Neural crest cell (in vitro differentiated cells): ENCODE data around the gene ZBTB18. TPM values are rescaled to one million over a fixed set of nuclear protein-coding genes. Genes with fewer than 3 reads are reported as not detected.
A peak's percentile ranks its signal among the peaks of the same experiment; 100 is the strongest.

Experiments used
- DNase-seq: peaks from one replicate; pipeline ENCODE4 v3.0.0; 2021; ENCODE audit warnings: low read depth, mixed read lengths, low spot score
- H3K27ac Mint-ChIP-seq: one replicate; pipeline ENCODE4 v1.8.0; 2021; ENCODE audit warnings: mild to moderate bottlenecking, mixed read lengths; ENCODE audit not compliant: unreplicated experiment
- H3K27me3 Mint-ChIP-seq: 2 replicates; pipeline ENCODE4 v1.8.0; 2021; ENCODE audit warnings: low read depth, mild to moderate bottlenecking, mixed read lengths
- H3K36me3 Mint-ChIP-seq: 2 replicates; pipeline ENCODE4 v1.8.0; 2021; ENCODE audit warnings: low read depth, mild to moderate bottlenecking, mixed read lengths
- H3K4me1 Mint-ChIP-seq: 2 replicates; pipeline ENCODE4 v1.8.0; 2021; ENCODE audit warnings: mixed read lengths
- H3K4me3 Mint-ChIP-seq: one replicate; pipeline ENCODE4 v1.8.0; 2021; ENCODE audit warnings: mild to moderate bottlenecking, mixed read lengths
- H3K9me3 Mint-ChIP-seq: 2 replicates; pipeline ENCODE4 v1.8.0; 2021; ENCODE audit warnings: mixed read lengths
- total RNA-seq: library from RNA; stranded (reverse); gene quantifications from 2 replicates; pipeline ENCODE4 v1.2.1, GENCODE V29; 2021
- TF ChIP-seq, protein P1 (sequence below): fragments of 200-600 bp; sonication (generic); conservative IDR thresholded peaks from 2 replicates; pipeline ENCODE4 v1.5.0; 2021; ENCODE audit warnings: antibody characterized with exemption, mild to moderate bottlenecking

ZBTB18 gene
- total RNA-seq, 1 donor from 2014 or later = 29.3 TPM

DNA sequence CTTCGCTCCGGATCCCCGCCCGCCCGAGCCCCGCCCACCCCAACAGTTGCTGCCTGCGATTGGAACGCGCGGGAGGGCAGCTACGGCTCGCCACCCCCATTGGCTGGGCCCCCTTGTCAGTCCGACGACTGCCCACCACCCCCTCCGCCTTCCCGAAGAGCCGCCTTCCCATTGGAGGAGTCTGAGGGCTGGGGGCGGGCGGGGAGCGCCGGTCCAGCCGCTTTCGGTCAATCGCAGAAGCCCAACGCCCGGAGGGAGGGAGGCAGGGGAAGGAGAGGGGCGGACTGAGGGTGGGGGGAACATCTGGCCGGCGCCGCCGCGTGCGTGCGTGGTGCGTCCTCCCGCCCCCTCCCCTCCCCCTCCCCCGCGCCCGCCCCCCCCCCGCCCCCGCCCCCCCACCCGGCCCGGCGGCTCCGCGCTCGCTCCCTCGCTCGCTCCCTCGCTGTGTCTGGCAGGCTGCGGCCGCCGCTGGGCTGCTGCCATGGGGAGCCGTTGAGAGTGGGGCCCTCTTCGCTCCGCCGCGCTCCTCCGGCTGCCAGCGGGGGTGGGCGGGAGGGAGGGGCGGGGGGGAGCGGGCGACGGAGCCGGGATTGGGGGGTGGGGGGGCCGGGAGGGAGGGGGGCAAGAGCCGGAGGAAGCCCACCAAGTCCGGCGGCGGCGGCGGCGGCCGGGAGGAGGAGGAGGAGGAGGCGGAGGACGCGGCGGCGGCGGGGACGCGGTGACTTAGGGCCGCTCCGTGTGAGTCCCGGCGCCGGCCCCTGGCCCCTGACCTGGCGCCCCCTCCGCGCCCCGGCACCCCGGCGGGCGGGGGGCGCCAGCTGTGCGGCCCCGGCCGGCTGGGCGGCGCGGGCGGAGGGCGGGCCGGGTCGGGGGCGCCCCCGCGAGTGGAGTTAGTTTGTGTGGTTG lies 2.6 kb upstream of the ZBTB18 start:
- TF ChIP-seq, protein P1, sequence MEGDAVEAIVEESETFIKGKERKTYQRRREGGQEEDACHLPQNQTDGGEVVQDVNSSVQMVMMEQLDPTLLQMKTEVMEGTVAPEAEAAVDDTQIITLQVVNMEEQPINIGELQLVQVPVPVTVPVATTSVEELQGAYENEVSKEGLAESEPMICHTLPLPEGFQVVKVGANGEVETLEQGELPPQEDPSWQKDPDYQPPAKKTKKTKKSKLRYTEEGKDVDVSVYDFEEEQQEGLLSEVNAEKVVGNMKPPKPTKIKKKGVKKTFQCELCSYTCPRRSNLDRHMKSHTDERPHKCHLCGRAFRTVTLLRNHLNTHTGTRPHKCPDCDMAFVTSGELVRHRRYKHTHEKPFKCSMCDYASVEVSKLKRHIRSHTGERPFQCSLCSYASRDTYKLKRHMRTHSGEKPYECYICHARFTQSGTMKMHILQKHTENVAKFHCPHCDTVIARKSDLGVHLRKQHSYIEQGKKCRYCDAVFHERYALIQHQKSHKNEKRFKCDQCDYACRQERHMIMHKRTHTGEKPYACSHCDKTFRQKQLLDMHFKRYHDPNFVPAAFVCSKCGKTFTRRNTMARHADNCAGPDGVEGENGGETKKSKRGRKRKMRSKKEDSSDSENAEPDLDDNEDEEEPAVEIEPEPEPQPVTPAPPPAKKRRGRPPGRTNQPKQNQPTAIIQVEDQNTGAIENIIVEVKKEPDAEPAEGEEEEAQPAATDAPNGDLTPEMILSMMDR = no peak
- Mint-ChIP-seq H3K4me3 (peak overlapping the region; percentile 96), H3K27me3 (no peaks in the 10 kb centered on the region), H3K27ac (no peak overlapping the region), H3K36me3 (no peaks in the 10 kb centered on the region), H3K9me3 (no peaks in the 10 kb centered on the region), H3K4me1 (peaks cover 13% of the 10 kb centered on the region)
- peak; percentile 90 for DNase-seq

DNA sequence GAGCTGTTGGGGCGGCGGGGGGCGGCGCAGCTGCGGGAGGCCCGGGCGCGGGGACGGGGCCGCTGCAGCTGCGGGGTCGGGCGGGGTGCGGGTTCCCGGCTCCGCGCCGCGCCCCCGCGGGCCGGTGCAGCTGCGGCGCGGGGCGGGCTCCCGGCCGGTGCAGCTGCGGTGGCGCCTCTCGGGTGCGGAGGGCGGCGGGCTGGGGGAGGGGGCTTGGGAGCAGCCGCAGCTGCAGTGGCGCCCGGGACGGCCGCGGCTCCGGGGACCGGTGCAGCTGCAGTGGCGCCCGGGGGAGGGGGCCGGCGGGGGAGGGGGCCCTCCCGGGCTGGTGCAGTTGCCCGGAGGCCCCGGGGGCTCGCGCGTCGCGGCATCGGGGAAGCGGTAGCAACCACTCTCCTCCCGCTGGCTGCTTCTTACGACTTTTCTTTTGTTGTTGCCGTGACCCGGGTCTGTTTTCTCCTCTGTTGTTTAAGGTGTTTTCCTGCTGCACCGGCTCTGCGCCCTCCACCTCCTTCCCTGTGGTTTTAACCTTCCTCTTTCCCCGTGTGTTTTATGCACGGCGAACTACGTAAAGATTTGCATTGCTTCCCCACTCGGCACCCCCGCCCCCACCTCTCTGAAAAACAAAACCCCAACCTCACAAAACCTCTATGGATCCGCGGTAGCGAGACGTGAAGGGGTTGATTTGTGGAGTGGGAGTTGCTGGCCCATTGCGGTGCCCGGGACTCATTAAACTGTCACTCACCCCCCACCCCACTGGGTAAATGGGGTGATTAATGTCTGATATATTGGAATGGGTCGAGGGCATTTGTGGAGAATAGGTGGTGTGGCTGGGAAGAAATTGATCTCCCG lies 1.7 kb upstream of the ZBTB18 start:
- H3K27ac Mint-ChIP-seq = peak overlapping the region; percentile 92
- H3K9me3 Mint-ChIP-seq = no peaks in the 10 kb centered on the region
- no peaks in the 10 kb centered on the region for H3K27me3 Mint-ChIP-seq
- TF ChIP-seq, protein P1 = no peak
- peaks cover 13% of the 10 kb centered on the region for H3K4me1 Mint-ChIP-seq
- no peak for DNase-seq
- H3K4me3 Mint-ChIP-seq = no peak overlapping the region
- H3K36me3 Mint-ChIP-seq = no peaks in the 10 kb centered on the region

DNA sequence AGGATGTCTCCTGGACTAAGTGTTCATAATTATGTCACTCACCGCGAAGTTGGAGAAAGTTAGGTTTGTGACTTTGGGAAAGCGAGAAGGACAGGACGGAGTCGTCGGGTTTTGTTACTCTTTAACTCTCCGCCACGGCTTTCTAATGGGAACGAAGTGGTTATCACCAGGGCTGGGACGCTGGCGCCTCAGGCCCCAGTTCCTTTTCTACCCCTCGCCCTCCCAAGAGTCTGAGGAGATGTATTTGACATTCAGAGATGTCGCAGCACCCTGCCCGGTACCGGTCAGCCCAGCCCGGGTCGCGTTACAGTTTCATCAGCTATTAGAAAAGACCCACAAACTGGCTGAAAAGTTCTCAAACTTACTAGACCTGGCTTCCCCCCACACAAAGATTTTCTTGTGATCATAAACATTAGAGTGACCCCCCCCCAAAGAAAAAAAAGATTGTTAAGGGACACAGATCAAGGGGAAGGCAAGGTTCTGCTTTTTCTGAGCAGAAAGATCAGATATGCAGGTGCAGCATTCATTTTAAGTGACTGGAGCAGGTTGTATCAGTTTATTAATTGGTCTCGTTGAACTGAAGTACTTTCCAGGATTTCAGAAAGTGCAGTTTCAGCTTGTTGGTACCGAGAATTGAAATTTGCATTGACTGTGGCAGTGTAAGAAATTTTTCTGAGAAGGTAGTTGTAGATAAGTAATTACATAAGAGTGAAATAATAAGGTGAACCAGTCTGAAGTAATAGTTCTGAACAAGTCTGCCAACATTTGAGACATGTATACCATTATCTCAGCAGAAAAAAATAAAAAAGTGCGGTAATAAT lies 859 bp upstream of the ZBTB18 start:
- Mint-ChIP-seq H3K36me3 (no peaks in the 10 kb centered on the region), H3K27ac (peak overlapping the region; percentile 92), H3K27me3 (no peaks in the 10 kb centered on the region), H3K4me3 (no peak overlapping the region), H3K4me1 (peaks cover 14% of the 10 kb centered on the region), H3K9me3 (no peaks in the 10 kb centered on the region)
- no peak for DNase-seq
- TF ChIP-seq, protein P1 = no peak

DNA sequence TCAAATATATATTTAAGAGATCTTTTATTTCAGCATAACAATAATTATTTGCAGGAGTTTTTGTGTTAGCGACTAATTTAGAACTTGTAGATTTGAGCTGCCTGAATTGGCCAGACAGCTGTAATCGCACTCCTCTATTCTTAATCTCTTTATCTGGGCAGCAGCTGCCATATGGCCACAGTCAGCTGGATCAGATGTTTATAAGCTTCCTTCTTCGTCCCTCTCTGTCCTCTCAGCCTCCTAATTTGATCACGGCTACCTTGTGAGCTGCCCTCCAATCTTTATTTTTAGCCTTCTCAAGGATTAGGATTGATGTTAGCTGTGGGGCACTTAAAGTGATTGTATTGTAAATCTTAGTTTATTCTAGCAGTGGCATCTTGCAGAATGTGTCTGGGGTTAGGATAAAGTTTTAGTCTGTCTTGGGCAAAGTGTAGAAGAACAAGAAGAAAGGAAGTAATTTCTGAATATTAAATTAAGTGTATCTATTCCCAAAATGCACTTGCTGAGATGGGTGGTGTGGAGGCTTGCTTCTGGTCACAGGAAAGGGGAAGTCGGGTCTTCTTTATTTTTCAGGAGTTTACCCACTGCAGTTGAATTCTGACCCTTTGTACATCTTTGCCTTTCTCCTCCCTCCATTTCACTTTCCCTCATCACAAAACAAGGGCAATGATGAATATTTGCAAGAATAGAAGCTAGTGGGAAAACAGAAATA lies 1.1 kb downstream of the ZBTB18 start:
- peaks cover 24% of the 10 kb centered on the region for H3K4me1 Mint-ChIP-seq
- no peaks in the 10 kb centered on the region for H3K27me3 Mint-ChIP-seq
- H3K4me3 Mint-ChIP-seq = no peak overlapping the region
- no peak overlapping the region for H3K27ac Mint-ChIP-seq
- TF ChIP-seq, protein P1 = no peak
- H3K9me3 Mint-ChIP-seq = no peaks in the 10 kb centered on the region
- H3K36me3 Mint-ChIP-seq = no peaks in the 10 kb centered on the region
- no peak for DNase-seq
